ENCODE results near the gene C5orf47.

The C5orf47 gene

DNA sequence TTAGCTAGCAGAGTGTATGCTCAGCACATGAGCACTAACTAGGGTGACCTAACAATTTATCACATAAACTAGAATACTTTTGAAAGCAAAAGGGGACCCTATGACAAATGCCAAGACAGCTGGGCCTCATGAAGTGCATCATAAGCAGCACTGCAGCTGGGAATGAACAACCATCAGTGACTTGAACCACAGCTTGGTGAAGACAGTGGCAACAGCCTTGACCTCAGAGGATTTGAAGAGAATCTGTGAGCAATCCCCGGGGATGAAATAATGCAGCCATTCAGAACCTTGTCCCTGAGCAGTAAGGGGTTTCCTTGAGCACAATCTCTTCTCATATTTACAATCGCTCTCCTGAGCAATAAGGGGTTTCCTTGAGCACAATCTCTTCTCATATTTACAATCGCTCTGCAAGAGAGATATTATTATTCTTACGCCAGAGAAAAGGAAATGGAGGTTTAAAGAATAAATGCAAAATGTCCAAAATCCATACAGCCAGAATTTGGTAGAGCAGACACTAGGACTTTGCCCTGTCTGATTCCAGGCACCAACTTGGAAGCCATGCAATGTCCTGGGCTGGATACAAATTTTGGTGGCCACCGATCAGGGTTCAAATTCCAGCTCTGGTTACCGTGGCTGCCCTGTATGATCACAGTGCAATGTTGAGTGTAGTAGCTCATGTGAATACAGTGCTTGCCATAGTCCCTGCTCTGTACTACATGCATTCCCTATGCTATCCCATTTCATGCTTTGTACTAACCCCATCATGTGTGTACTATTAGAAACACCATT is 55.7 kb downstream of the C5orf47 start:
- DNase-seq = no peak

DNA sequence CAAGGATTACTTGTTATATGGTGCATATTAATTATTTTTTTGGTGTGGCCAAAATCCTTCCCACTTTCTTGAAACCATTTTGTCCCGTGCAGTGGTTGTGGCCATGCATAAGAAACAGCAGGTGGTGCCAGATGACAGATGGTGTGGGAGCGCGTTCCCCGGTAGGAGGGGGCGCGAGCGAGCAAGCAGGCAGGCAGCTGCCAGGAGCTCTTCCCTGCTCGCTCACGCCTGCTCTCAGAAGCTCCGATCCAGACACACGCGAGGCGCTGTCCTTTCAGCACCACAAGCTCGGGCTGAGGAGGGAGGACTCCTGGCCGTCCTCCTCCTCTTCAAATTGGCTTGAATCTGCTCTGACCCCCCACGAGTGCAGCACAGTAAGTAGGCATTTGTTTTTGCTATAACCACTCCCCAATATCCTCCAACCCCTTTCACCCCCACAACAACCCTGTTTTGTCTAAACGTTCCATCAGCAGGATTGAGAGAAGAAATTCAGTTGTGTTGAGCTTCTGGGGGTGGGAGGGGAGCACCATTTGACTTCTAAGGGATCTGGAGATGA is 56.6 kb downstream of the C5orf47 start, which contains the start of gene NSG2:
Gene NSG2, plus strand, starts transcription at position 237 of the 556 bp plus-strand sequence. CDS start 1,050 bp downstream, outside the sequence.
- DNase-seq = peak; percentile 84 to 93

- DNase-seq = no peak
These were observed 57.6 kb downstream of the C5orf47 start for GRCh38 chr5:174046558-174046957.

GRCh38 chr5:174047472-174048099 is 58.6 kb downstream of the C5orf47 start:
- DNase-seq = no peak

DNA sequence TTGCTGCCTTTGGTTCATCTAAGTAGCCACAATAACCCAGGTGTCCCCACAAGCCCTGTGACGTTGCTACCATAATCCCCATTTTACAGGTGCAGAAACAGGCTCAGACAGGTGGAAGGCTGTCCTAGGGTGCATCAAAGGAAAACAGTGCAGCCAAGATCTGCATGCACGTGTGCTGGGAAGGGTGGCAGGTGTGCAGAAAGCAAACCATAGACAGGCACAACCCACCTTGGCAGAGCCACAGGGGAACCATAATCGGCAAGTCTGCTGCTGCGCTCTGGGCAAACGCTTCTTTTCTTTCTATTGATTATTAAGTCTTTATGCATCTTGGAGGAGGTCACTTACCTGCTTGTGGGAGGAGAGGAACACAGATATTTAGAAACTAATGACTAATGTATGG is 63.7 kb downstream of the C5orf47 start:
- no peak for DNase-seq

DNA sequence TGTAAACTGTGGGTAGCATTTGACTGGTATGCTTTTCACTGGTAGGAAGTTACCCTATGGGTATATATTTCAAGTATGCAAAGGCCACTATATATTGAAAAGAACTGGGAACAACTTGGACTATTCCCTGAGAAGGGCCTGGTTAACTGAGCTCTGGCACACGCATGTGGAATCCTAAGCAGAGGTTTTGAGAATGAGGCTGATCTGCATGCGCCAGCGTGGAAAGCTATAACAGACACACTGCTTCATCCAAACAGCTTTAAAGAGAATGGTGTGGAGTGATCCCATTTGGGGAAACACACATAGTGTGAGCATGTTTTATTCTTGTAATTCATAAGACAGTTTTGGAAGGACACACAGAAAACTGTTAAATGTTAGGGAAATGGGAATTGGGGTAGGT is 64.9 kb downstream of the C5orf47 start:
- no peak for DNase-seq

All from hippocampal formation (tissue), 2 donors.